ENCODE measurements around the gene KIAA2012.

GRCh38 chr2:202113571-202114142, 40.6 kb downstream of the KIAA2012 start:
- TF ChIP-seq EP300 (IDR thresholded peaks at IDR 0.05), result no peak
- TF ChIP-seq CTCF (IDR thresholded peaks at IDR 0.05), result no peak
